ENCODE measurements around the gene DHX58.

DHX58 gene

DNA sequence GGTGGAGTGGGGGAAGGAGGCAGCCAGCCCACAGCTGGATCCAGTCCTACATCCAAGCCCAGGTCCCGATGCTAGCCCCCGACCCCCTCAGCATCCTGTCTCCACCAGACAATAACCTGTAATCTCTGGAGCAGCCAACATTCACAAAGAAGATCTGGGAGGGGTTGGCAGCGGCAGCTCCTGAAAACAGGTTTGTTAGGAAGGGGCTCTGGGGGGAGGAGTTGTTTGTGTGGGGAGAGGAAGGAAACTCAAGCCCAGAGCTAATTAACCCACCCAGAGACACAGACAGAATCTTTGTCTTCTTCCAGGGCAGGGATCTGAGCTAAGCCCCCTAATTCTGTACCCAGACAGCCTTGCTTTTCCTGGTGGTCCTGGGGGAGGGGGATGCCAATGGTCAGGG, 57.5 kb downstream of the DHX58 start:
- Histone ChIP-seq H3K27me3 (ENCODE audit: control insufficient read depth in 2 of 2, insufficient read depth in 2 of 2, low read length in 2 of 2) (peaks cover 0 to 9% of the 10 kb centered on the region in 2 donors), H3K9ac (ENCODE audit: low read depth in 1 of 2, low read length in 2 of 2) (no peak overlapping the region), H3K27ac (ENCODE audit: low read depth in 2 of 2, low read length in 2 of 2) (no peak overlapping the region), H3K9me3 (ENCODE audit: control insufficient read depth in 2 of 2, low read length in 2 of 2) (no peaks in the 10 kb centered on the region), H3K4me1 (ENCODE audit: control insufficient read depth in 2 of 2, insufficient read depth in 2 of 2, low read length in 2 of 2) (peaks cover 1 to 5% of the 10 kb centered on the region in 2 donors), H3K36me3 (ENCODE audit: control insufficient read depth in 2 of 2, insufficient read depth in 2 of 2, low read length in 2 of 2) (no peaks in the 10 kb centered on the region), H3K4me3 (ENCODE audit: low read length in 2 of 2) (no peak overlapping the region)

DNA sequence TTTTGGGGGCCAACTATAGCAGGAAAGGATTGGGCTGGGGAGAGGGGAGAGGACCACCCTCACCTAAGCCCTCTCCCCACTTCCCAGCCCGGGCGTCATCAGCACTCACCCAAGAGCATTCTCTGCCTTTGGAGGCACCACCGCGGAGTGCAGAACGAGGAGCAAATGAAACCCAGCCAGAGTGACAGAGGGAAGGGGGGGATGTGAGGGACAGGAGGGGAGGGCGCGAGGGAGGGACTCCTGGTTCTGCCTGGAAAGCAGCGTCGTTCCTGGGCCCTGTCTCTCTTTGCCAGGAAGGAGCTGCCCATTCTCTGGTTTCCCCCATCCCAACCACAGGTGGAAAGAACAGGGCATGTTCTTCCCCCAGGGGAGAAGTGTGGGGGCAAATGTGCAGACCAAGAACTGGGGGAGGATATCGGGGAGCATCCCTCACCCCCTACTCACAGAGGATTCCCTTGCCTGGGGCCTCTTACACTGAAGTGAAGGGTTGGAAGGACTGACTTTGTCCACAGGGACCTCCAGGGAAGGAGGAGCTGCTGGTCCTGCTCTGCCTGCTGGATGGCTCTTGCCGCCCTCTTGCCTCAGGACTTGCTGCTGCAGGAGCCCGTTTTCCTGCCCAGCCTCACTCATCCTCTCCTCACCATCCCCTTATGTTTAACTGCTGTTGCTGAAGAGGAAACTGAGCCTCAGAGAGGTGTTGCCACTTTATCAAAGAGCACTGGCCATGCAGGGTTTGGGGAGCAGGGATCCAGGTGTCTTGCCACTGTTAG, 58.6 kb downstream of the DHX58 start:
- H3K4me3 ChIP-seq (ENCODE audit: low read length in 2 of 2): no peak overlapping the region
- no peaks in the 10 kb centered on the region for H3K36me3 ChIP-seq (ENCODE audit: control insufficient read depth in 2 of 2, insufficient read depth in 2 of 2, low read length in 2 of 2)
- H3K27ac ChIP-seq (ENCODE audit: low read depth in 2 of 2, low read length in 2 of 2): no peak overlapping the region
- no peak overlapping the region for H3K9ac ChIP-seq (ENCODE audit: low read depth in 1 of 2, low read length in 2 of 2)
- peaks cover 6% of the 10 kb centered on the region in 2 donors for H3K4me1 ChIP-seq (ENCODE audit: control insufficient read depth in 2 of 2, insufficient read depth in 2 of 2, low read length in 2 of 2)
- H3K27me3 ChIP-seq (ENCODE audit: control insufficient read depth in 2 of 2, insufficient read depth in 2 of 2, low read length in 2 of 2): peaks cover 0 to 9% of the 10 kb centered on the region in 2 donors
- H3K9me3 ChIP-seq (ENCODE audit: control insufficient read depth in 2 of 2, low read length in 2 of 2): no peaks in the 10 kb centered on the region

DNA sequence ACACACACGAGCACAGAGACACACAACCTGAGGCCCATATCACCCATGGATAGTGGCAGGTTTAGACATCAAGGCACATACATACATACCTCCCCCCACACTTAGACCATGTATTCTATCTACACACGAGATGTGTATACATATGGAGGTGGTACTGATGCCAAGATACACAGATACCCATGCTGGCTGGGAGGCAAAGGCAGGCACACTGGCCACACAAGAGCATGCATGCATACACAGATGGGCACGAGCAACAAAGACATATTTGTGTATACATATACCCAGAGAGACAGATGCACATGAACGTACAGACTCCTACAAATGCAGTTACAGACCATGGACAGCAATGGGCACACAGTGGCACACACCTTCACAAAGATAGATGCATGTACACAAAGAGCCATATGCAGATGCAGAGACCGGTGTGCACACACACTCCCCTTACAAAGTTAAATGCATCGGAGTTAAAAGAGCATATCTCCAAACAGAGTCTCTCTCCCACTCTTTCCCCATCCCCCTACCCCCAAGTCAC, 60.1 kb downstream of the DHX58 start:
- Histone ChIP-seq H3K36me3 (ENCODE audit: control insufficient read depth in 2 of 2, insufficient read depth in 2 of 2, low read length in 2 of 2) (no peaks in the 10 kb centered on the region), H3K9me3 (ENCODE audit: control insufficient read depth in 2 of 2, low read length in 2 of 2) (no peaks in the 10 kb centered on the region), H3K4me1 (ENCODE audit: control insufficient read depth in 2 of 2, insufficient read depth in 2 of 2, low read length in 2 of 2) (peaks cover 6% of the 10 kb centered on the region in 2 donors), H3K27me3 (ENCODE audit: control insufficient read depth in 2 of 2, insufficient read depth in 2 of 2, low read length in 2 of 2) (peaks cover 0 to 9% of the 10 kb centered on the region in 2 donors), H3K4me3 (ENCODE audit: low read length in 2 of 2) (no peak overlapping the region), H3K9ac (ENCODE audit: low read depth in 1 of 2, low read length in 2 of 2) (no peak overlapping the region), H3K27ac (ENCODE audit: low read depth in 2 of 2, low read length in 2 of 2) (no peak overlapping the region)

DNA sequence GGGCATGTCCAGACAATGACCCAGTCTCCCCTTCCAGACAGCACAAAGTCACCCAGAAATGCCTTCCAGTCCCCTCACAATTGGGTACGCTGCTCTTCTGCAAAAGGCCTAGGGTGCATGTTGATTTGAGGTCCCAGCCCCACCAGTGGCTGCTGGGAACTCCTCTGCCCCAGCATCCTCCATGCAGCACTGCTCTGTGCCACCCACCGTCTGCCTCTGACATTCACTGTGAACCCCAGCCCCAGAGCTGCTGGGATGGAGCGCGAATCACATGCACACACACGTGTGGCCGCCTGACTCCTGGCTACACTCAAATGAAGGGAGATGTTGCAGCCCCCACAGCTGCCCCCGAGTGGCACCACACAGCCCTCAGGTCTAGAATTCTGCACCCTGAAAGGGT, 60.9 kb downstream of the DHX58 start:
- no peak overlapping the region for H3K27ac ChIP-seq (ENCODE audit: low read depth in 2 of 2, low read length in 2 of 2)
- H3K36me3 ChIP-seq (ENCODE audit: control insufficient read depth in 2 of 2, insufficient read depth in 2 of 2, low read length in 2 of 2): no peaks in the 10 kb centered on the region
- no peak overlapping the region for H3K9ac ChIP-seq (ENCODE audit: low read depth in 1 of 2, low read length in 2 of 2)
- H3K9me3 ChIP-seq (ENCODE audit: control insufficient read depth in 2 of 2, low read length in 2 of 2): no peaks in the 10 kb centered on the region
- peaks cover 6% of the 10 kb centered on the region in 2 donors for H3K4me1 ChIP-seq (ENCODE audit: control insufficient read depth in 2 of 2, insufficient read depth in 2 of 2, low read length in 2 of 2)
- H3K27me3 ChIP-seq (ENCODE audit: control insufficient read depth in 2 of 2, insufficient read depth in 2 of 2, low read length in 2 of 2): peaks cover 0 to 9% of the 10 kb centered on the region in 2 donors
- H3K4me3 ChIP-seq (ENCODE audit: low read length in 2 of 2): no peak overlapping the region
